Lower lobe of right lung (tissue), 2 donors: ENCODE measurements around the gene CBY2. TPM values are rescaled to one million over a fixed set of nuclear protein-coding genes. Genes with fewer than 3 reads are reported as not detected.

ENCODE experiments used
- ATAC-seq, 2 donors: fragments of 200-7000 bp; cut with Tn5 transposase; one replicate each; pipeline ENCODE4 v1.9.1; 2020 to 2022; ENCODE audit warnings: mild to moderate bottlenecking in 2 of 2, moderate library complexity in 2 of 2
- DNase-seq: peaks from one replicate; pipeline ENCODE4 v3.0.0-alpha.2; 2020
- H3K27ac ChIP-seq: fragments of 200-600 bp; one replicate; pipeline ENCODE4 v1.8.0; 2022
- H3K27me3 ChIP-seq: fragments of 200-600 bp; one replicate; pipeline ENCODE4 v1.8.0; 2022; ENCODE audit warnings: low read depth
- H3K36me3 ChIP-seq: fragments of 200-600 bp; one replicate; pipeline ENCODE4 v1.8.0; 2022; ENCODE audit warnings: mild to moderate bottlenecking
- H3K4me1 ChIP-seq: fragments of 200-600 bp; one replicate; pipeline ENCODE4 v1.8.0; 2022
- H3K4me3 ChIP-seq: fragments of 200-600 bp; one replicate; pipeline ENCODE4 v1.8.0; 2022; ENCODE audit warnings: mild to moderate bottlenecking
- H3K9me3 ChIP-seq: fragments of 200-600 bp; one replicate; pipeline ENCODE4 v1.8.0; 2022
- CTCF ChIP-seq: fragments of 200-600 bp; IDR thresholded peaks from one replicate; pipeline ENCODE4 v1.8.0; 2022; ENCODE audit warnings: antibody characterized with exemption, mild to moderate bottlenecking
- intact Hi-C: fragments of 100-400 bp; cut with DNase I; formaldehyde crosslinking; loops from one replicate; pipeline ENCODE4 v1.11.0; 2022
- total RNA-seq: library from RNA; stranded (reverse); fragmentation: NEBNext Ultra II Directional; extraction: Animal tissue kit (Norgen Biotek cat#: 25700); gene quantifications from one replicate; pipeline ENCODE4 v1.2.1, GENCODE V29; 2021
- donor health status: DM: no; HTN: yes; CAD: no; lungs with severe emphysema.

CBY2 gene
- total RNA-seq, 1 donor from 2014 or later = not detected

- Histone ChIP-seq H3K9me3 (no peaks in the 10 kb centered on the region), H3K27me3 (no peaks in the 10 kb centered on the region), H3K27ac (no peak overlapping the region), H3K36me3 (no peaks in the 10 kb centered on the region), H3K4me3 (no peak overlapping the region), H3K4me1 (no peaks in the 10 kb centered on the region)
- no peak for DNase-seq
- intact Hi-C loops = no loop called here
- ATAC-seq = no peak
- TF ChIP-seq CTCF = no peak
Observed at GRCh38 chr13:45681113-45681512, 21.0 kb upstream of the CBY2 start.

- DNase-seq (no peak), ATAC-seq (no peak)
- no peaks in the 10 kb centered on the region for H3K27me3 ChIP-seq
- TF ChIP-seq CTCF = no peak
- no peaks in the 10 kb centered on the region for H3K9me3 ChIP-seq
- no peaks in the 10 kb centered on the region for H3K4me1 ChIP-seq
- no peak overlapping the region for H3K27ac ChIP-seq
- H3K4me3 ChIP-seq = no peak overlapping the region
- H3K36me3 ChIP-seq = no peaks in the 10 kb centered on the region
- intact Hi-C loops = no loop called here
Observed at GRCh38 chr13:45682494-45683008, 19.6 kb upstream of the CBY2 start.

- no peak for DNase-seq
- TF ChIP-seq CTCF = no peak
- Histone ChIP-seq H3K36me3 (no peaks in the 10 kb centered on the region), H3K4me3 (no peak overlapping the region), H3K27me3 (no peaks in the 10 kb centered on the region), H3K27ac (no peak overlapping the region), H3K9me3 (no peaks in the 10 kb centered on the region), H3K4me1 (no peaks in the 10 kb centered on the region)
- peak in 1 of 2 donors; percentile 9 for ATAC-seq
- intact Hi-C loops = no loop called here
Observed at GRCh38 chr13:45683701-45684100, 18.4 kb upstream of the CBY2 start.

- intact Hi-C loops = no loop called here
- Histone ChIP-seq H3K9me3 (no peaks in the 10 kb centered on the region), H3K4me1 (no peaks in the 10 kb centered on the region), H3K36me3 (no peaks in the 10 kb centered on the region), H3K27ac (no peak overlapping the region), H3K4me3 (no peak overlapping the region), H3K27me3 (no peaks in the 10 kb centered on the region)
- DNase-seq (no peak), ATAC-seq (no peak)
- no peak for TF ChIP-seq CTCF
Observed at GRCh38 chr13:45688577-45688976, 13.5 kb upstream of the CBY2 start.

GRCh38 chr13:45690636-45691035 lies 11.5 kb upstream of the CBY2 start:
- Histone ChIP-seq H3K27ac (no peak overlapping the region), H3K36me3 (no peaks in the 10 kb centered on the region), H3K4me3 (no peak overlapping the region), H3K4me1 (no peaks in the 10 kb centered on the region), H3K27me3 (no peaks in the 10 kb centered on the region), H3K9me3 (no peaks in the 10 kb centered on the region)
- ATAC-seq (no peak), DNase-seq (no peak)
- intact Hi-C loops = no loop called here
- TF ChIP-seq CTCF = no peak

GRCh38 chr13:45691251-45691650 lies 10.9 kb upstream of the CBY2 start:
- Histone ChIP-seq H3K27me3 (no peaks in the 10 kb centered on the region), H3K4me3 (no peak overlapping the region), H3K36me3 (no peaks in the 10 kb centered on the region), H3K9me3 (no peaks in the 10 kb centered on the region), H3K4me1 (no peaks in the 10 kb centered on the region), H3K27ac (no peak overlapping the region)
- no peak for TF ChIP-seq CTCF
- DNase-seq (no peak), ATAC-seq (no peak)
- intact Hi-C loops = no loop called here
